Activated CD4-positive, alpha-beta T cell treated with anti-CD3 and anti-CD28 coated beads, Interleukin-2, amount 10 ng/mL, durations not matched to agents 24 days and 14 days (primary cell): Measurements from ENCODE around the gene LRRC19. TPM values are rescaled to one million over a fixed set of nuclear protein-coding genes. Genes with fewer than 3 reads are reported as not detected.

Experiments used
- DNase-seq: peaks from one replicate; pipeline ENCODE4 v3.0.0; 2022
- H3K27ac Mint-ChIP-seq: one replicate; pipeline ENCODE4 v1.8.0; 2022; ENCODE audit warnings: mild to moderate bottlenecking, mixed read lengths
- H3K27me3 Mint-ChIP-seq: one replicate; pipeline ENCODE4 v1.8.0; 2022; ENCODE audit warnings: mixed read lengths
- H3K36me3 Mint-ChIP-seq: one replicate; pipeline ENCODE4 v1.8.0; 2022; ENCODE audit warnings: low read depth, mild to moderate bottlenecking, mixed read lengths
- H3K4me1 Mint-ChIP-seq: one replicate; pipeline ENCODE4 v1.8.0; 2021; ENCODE audit warnings: mixed read lengths
- H3K4me3 Mint-ChIP-seq: one replicate; pipeline ENCODE4 v1.8.0; 2022; ENCODE audit warnings: mild to moderate bottlenecking, moderate library complexity, mixed read lengths
- H3K9me3 Mint-ChIP-seq: one replicate; pipeline ENCODE4 v1.8.0; 2021; ENCODE audit warnings: mixed read lengths
- intact Hi-C: fragments of 100-400 bp; cut with micrococcal nuclease; formaldehyde crosslinking; loops from one replicate; pipeline ENCODE4 v1.15.1; 2023
- total RNA-seq: library from RNA; stranded (reverse); gene quantifications from 2 replicates; pipeline ENCODE4 v1.2.3, GENCODE V29; 2022

The LRRC19 gene
- total RNA-seq, 1 donor from 2014 or later, result not detected

DNA sequence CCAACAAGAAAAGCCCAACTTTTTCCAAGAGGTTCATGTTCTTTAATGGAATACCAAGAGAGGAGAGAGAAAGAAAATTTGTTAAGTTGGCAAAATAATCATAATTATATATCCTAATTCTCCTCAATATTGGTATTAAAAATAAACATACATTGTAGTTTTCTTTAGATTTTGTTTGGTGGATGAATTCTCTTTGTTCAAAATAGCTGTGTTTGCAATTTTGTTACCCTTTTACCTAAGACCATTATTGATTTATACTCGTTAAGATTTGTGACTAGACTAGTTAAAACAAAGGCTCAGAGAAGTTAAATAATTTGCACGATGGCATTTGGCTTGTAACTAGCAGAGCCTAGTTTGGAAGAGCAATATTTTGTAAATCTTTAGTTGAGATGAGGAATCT, 9.7 kb downstream of the LRRC19 start:
- intact Hi-C loops, result no loop called here
- H3K36me3 Mint-ChIP-seq, result no peaks in the 10 kb centered on the region
- no peak for DNase-seq
- no peaks in the 10 kb centered on the region for H3K27me3 Mint-ChIP-seq
- no peak overlapping the region for H3K27ac Mint-ChIP-seq
- no peaks in the 10 kb centered on the region for H3K9me3 Mint-ChIP-seq
- no peaks in the 10 kb centered on the region for H3K4me1 Mint-ChIP-seq
- no peak overlapping the region for H3K4me3 Mint-ChIP-seq

DNA sequence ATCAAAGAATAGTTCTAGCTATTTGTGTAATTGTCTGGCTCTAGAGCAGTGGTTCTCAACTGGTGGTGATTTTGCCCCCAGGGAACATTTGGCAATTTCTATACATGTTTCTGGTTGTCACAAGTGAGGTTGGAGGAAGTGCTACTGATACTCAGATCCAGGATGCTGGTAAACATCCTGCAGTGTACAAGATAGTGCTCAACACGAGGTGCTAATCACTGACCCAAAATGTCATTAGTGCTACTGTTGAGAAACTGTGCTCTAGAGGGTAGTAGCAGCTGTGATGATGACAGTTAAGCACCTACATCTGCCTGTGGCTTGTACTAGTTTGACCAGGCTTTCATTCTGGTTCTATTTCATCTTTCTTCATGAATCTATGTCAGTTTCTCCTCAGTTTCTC, 22.1 kb downstream of the LRRC19 start:
- Mint-ChIP-seq H3K36me3 (peaks cover 7% of the 10 kb centered on the region), H3K4me1 (peaks cover 6% of the 10 kb centered on the region), H3K27ac (no peak overlapping the region), H3K4me3 (no peak overlapping the region), H3K9me3 (no peaks in the 10 kb centered on the region), H3K27me3 (no peaks in the 10 kb centered on the region)
- intact Hi-C loops, result no loop called here
- DNase-seq, result no peak

DNA sequence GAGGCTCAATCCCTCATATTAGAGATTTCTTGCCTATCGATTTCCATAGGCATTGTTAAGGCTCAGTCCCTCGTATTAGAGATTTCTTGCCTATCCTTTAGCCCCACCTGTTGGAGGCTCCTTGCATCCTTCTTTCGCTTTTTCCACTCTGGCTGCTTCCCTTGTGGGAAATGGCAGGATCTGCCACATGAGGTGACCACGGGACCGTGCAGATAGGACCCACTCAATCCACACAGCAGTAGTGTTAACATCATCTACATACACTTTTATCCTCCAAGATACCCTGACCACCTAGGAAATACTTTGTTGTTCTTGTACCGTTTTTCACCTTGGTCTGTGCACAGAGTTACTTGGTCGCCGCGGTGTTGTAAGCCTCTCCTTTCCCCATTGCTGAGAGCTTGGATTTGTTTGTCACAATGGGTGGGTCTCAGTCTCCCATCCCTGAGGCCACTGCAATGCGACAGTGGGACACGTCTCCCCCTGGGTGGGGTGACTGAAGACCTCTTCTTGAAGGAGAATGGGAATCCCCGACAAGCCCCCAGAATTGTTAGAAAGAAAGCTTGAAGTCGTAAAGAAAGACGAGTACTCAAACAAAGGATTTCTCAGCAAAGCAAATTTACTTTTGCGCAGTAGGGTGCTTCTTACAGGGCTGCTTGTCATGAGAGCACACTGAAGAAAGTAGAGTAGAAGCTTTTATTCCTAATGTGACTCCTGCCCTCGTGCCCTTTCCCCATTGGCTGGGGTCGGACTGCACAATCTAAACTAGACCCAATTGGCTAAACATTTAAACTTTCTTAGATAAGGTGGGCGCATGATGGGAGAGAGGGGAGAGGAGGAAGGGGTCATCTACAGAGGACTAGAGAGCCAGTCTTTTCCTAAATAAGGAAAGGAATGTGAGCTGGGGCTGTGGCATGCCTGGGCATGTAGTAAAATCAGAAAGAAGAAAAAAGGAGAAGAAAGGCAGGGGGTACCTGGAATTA, 29.5 kb downstream of the LRRC19 start:
- no peaks in the 10 kb centered on the region for H3K36me3 Mint-ChIP-seq
- no peaks in the 10 kb centered on the region for H3K4me1 Mint-ChIP-seq
- DNase-seq, result peak; percentile 68
- intact Hi-C loops, result loop anchor here (1.0 to 5.0 kb wide), 2 partner anchors 49 to 232 kb away; no protein-coding TSS in a partner anchor
- no peak overlapping the region for H3K4me3 Mint-ChIP-seq
- no peak overlapping the region for H3K27ac Mint-ChIP-seq
- no peaks in the 10 kb centered on the region for H3K9me3 Mint-ChIP-seq
- no peaks in the 10 kb centered on the region for H3K27me3 Mint-ChIP-seq

DNA sequence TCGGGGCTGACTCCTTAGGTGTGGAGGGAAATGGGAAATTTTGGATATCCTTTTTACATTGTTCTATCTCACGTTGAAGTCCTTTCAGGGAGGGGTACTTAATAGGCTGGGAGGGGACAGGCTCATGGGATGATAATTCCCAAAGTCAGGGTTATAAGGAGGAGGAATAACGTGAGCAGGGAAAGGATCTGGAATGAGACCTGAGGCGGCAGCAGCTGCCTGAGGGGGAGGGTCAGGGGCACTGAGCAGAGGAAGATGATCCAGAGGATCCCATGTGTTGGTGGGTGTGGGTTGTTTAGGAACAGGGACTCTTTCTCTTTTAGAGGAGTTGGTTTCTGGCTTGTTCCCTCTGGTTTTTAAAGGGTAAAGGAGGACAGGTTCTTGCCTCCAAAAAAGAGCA, 30.5 kb downstream of the LRRC19 start:
- intact Hi-C loops, result loop anchor here (1.0 to 5.0 kb wide), 2 partner anchors 48 to 231 kb away; no protein-coding TSS in a partner anchor
- Mint-ChIP-seq H3K4me1 (no peaks in the 10 kb centered on the region), H3K27ac (no peak overlapping the region), H3K36me3 (no peaks in the 10 kb centered on the region), H3K4me3 (no peak overlapping the region), H3K9me3 (no peaks in the 10 kb centered on the region), H3K27me3 (no peaks in the 10 kb centered on the region)
- no peak for DNase-seq

DNA sequence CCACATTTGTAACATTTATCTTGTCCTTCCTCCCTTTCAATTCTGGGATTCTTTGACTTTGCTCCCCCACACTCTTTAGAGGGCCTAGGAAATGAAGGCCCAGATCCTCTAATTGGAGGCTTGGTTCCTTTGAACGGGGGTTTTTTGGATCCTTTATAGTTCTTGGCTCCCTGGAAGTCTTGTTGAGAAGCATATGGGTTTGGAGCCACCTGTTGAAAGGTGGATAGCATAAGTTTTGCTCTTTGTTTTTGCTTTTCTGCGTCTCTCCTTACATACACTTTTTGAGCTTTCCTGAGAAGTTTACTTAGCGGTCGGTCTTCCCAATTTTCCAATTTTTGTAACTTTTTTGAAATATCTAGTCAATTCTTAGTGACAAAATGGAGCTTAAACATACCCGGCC, 31.5 kb downstream of the LRRC19 start:
- H3K27ac Mint-ChIP-seq, result no peak overlapping the region
- H3K9me3 Mint-ChIP-seq, result no peaks in the 10 kb centered on the region
- H3K4me3 Mint-ChIP-seq, result no peak overlapping the region
- no peaks in the 10 kb centered on the region for H3K27me3 Mint-ChIP-seq
- H3K4me1 Mint-ChIP-seq, result no peaks in the 10 kb centered on the region
- intact Hi-C loops, result no loop called here
- no peak for DNase-seq
- no peaks in the 10 kb centered on the region for H3K36me3 Mint-ChIP-seq

DNA sequence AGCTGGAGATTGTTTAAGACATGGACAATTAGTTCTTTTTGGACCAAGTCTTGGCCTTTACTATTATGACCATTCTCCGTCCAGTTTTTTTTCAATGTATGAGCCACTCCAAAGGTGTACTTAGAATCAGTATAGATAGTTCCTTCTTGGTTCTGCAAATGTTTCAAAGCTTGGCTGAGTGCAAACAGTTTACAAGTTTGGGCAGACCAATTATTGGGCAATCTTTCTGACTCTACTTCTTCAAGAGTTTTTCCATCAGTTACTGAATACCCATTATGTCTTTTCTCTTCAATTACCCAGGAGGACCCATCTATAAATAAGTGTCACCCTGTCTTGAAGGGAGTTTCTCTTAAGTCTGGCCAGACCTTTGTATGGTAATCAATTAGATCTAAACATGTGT, 33.8 kb downstream of the LRRC19 start:
- no peaks in the 10 kb centered on the region for H3K4me1 Mint-ChIP-seq
- no peaks in the 10 kb centered on the region for H3K36me3 Mint-ChIP-seq
- intact Hi-C loops, result no loop called here
- no peak overlapping the region for H3K27ac Mint-ChIP-seq
- H3K27me3 Mint-ChIP-seq, result no peaks in the 10 kb centered on the region
- H3K4me3 Mint-ChIP-seq, result no peak overlapping the region
- DNase-seq, result no peak
- H3K9me3 Mint-ChIP-seq, result peaks cover 4% of the 10 kb centered on the region

DNA sequence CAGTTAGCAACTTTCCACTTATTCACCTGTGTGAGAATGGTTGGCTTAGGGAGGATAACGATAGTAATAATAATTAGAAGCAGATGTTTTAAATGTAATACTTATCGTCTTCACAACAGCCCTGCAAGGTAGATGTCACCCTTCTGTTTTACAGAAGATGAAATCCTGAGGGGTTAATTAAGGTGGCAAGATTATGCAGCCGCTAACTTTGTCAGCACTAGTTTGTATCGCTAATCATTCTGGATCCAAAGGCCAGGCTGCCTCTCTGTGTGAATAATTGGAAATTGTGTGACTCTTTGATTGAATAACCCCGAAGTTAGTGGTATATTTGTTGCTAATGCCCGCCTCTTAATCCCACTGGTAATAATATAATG, 48.6 kb downstream of the LRRC19 start:
- Mint-ChIP-seq H3K27me3 (no peaks in the 10 kb centered on the region), H3K4me1 (peaks cover 20% of the 10 kb centered on the region), H3K9me3 (no peaks in the 10 kb centered on the region), H3K4me3 (peak overlapping the region; percentile 95), H3K36me3 (peaks cover 4% of the 10 kb centered on the region), H3K27ac (peak overlapping the region; percentile 94)
- DNase-seq, result no peak
- intact Hi-C loops, result loop anchor here (1.0 to 2.0 kb wide), 3 partner anchors 10 to 616 kb away; partner anchors contain the start of genes C9orf72, CAAP1 and PLAA

DNA sequence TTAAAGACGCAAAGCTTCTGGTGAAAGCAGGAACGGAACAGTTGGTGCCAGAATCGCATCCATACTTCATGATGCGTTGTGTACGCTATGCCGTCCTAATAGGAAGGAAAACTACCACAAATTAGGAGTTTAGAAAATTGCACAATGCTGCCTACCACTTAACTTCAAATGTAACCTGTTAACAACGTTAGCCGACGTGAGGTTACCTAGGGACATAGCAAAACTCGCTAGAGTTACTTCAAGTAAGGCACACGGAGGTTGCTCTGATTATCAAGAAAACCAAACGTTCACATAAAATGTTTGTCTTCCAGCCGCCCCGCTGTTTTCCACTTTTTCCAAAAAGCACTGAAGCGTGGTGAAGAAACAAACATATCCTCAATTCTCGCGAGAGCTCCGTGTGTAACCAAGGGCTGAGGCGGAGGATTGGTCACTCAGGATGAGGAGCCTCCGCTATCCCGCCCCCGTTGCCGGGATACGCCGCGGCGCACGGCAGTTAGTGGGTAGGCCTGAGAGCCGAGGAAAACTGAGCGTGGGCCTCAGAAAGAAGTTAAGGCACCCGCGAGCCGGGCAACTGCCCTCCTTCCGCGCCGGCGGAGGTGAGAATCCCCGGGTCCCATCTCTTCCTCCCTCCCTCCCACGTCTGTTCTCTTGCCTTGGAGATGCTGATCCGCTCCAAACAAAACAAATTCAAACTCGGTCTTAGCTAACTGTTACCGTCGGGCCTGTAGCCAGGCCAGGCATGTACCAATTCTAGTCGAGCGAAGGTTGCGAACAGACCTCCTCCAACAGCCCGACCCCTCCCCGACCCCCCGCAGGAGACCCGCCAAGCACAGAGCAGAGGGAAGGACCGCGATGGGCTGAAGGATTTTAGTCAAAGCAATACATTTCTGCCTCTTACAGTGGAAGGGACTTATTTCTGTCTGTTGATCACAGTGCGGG, 49.3 kb downstream of the LRRC19 start, which contains the start of gene IFT74:
TSS of gene IFT74 (plus strand) at position 492 of the 939 bp plus-strand sequence. CDS start 5,556 bp downstream, outside the sequence.
- Mint-ChIP-seq H3K4me3 (peak within 1 kb of the TSS; percentile 95), H3K27me3 (no peaks in the 10 kb centered on the region), H3K4me1 (peaks cover 20% of the 10 kb centered on the region), H3K9me3 (no peaks in the 10 kb centered on the region), H3K27ac (peak within 1 kb of the TSS; percentile 94), H3K36me3 (no peaks in the 10 kb centered on the region)
- DNase-seq, result peak; percentile 99
- intact Hi-C loops, result loop anchor here (1.0 to 2.0 kb wide), 3 partner anchors 9 to 617 kb away; partner anchors contain the start of genes C9orf72, CAAP1 and PLAA

DNA sequence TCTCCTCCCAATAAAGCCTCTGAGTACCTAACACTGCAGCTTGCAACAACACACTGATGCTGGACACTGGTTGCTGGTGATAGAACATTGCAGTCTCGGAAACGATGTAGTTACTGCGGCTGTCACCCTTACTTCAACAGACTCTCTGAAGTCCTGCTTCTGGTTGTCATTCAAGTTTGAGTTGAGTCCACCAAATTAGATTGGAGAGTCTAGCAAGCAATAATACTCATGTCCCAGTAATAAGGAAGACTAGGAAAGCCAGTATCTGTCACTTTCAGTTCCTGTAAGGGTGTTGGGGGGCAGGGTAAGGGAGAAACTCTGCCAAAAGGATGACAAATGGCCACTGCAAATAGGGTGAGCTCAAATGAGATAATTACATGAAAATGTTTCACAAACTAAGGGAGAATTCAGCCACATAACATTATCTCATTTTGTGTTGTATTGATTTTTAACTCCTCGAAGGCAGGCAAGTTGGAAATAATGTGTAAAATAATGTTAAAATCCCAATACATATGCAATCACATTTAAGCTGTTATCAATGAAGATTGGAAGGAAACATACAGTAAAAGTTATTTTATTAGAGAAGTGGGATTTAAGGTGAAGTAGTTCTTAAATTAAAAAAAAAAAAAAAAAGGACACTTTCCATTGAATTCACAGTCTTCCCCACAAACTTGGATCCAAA, 50.1 kb downstream of the LRRC19 start:
- DNase-seq, result peak; percentile 64
- Mint-ChIP-seq H3K36me3 (no peaks in the 10 kb centered on the region), H3K4me3 (peak overlapping the region; percentile 95), H3K27ac (peak overlapping the region; percentile 94), H3K27me3 (no peaks in the 10 kb centered on the region), H3K9me3 (no peaks in the 10 kb centered on the region), H3K4me1 (peaks cover 20% of the 10 kb centered on the region)
- intact Hi-C loops, result no loop called here

DNA sequence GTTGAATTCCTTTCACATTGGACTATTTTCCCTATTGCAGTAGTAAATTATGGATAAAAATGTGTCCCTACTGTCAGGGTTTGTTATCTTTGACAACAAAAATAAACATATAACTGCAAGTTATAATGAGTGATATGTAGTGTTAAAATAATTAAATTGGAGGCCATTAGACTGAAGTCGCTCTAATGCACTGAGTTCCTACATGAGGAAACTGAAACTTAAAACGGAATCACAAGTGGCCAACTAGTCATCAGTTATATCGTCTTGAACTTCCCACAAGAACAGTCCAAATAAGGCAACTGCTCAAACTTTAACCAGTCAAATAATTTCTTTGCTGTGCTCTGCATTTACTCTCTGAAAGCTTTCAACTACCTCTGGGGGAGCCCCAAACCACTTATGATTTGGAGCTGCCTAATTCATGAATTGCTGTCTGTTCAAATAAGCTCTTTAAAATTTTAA, 51.4 kb downstream of the LRRC19 start:
- peak overlapping the region; percentile 35 for H3K4me3 Mint-ChIP-seq
- intact Hi-C loops, result no loop called here
- no peak for DNase-seq

DNA sequence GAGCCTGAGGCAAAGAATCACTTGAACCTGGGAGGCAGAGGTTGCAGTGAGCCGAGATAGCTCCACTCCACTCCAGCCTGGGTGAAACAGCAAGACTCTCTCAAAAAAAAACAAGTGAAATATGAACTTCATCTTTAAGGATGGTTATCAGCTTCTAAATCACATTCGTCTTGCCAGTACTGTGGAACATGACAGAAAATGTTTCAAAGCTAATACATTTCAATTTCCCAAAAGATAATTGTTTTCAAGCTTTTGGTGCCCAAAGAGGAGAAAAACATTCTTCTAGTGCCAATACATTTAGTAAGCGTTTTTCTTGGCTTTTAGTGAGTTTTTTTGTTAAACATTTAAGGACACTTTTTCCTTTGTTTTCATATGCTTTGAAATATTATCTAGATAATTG, 53.7 kb downstream of the LRRC19 start:
- H3K27ac Mint-ChIP-seq, result no peak overlapping the region
- intact Hi-C loops, result no loop called here
- H3K36me3 Mint-ChIP-seq, result no peaks in the 10 kb centered on the region

More for the DNA sequence above, 51.4 kb downstream of the LRRC19 start:
- Mint-ChIP-seq H3K27ac (peak overlapping the region; percentile 16), H3K36me3 (no peaks in the 10 kb centered on the region), H3K27me3 (no peaks in the 10 kb centered on the region), H3K4me1 (peaks cover 24% of the 10 kb centered on the region), H3K9me3 (no peaks in the 10 kb centered on the region)

DNA sequence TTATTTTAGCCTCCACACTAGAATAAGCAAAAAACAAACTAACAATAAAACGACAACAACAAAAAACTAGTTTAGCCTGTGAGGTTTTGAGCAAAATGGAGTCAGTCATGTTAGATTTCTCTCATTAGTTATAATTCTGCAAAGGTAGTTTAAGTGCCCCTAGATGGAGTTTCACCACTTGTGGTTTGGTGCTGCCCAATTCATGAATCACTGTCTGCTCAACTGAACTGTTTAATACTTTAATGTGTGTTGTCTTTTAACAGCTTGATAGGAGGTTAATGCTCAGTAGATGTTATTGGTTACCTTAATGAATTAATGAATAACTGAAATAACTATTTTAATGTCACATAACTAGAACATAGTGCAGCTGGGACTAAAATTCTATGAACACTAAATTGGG, 55.0 kb downstream of the LRRC19 start:
- intact Hi-C loops, result no loop called here
- H3K27ac Mint-ChIP-seq, result no peak overlapping the region
- no peak for DNase-seq
- no peaks in the 10 kb centered on the region for H3K27me3 Mint-ChIP-seq
- no peaks in the 10 kb centered on the region for H3K9me3 Mint-ChIP-seq
- H3K4me3 Mint-ChIP-seq, result no peak overlapping the region
- H3K4me1 Mint-ChIP-seq, result peaks cover 30% of the 10 kb centered on the region
- peaks cover 8% of the 10 kb centered on the region for H3K36me3 Mint-ChIP-seq

More for the DNA sequence above, 53.7 kb downstream of the LRRC19 start:
- Mint-ChIP-seq H3K4me1 (peaks cover 29% of the 10 kb centered on the region), H3K9me3 (no peaks in the 10 kb centered on the region), H3K27me3 (no peaks in the 10 kb centered on the region), H3K4me3 (no peak overlapping the region)
- no peak for DNase-seq

DNA sequence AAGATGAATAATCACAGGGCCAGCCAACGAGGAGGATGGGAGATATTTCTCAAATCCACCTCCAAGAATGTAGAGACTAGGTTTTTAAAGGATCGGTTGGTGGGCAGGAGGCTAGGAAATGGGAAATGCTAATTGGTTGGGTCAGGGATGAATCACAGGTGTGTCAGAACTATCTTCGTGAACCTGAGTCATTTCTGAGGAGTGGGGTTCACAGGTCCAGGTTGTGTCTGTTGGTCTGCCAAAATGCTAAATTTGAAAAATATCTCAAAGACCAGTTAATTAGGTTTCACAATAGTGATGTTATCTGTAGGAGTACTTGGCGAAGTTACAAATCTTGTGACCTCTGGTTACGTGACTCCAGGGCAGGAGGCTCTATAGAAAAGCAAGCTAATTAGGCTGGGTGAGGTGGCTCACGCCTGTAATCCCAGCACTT, 55.8 kb downstream of the LRRC19 start:
- Mint-ChIP-seq H3K27ac (no peak overlapping the region), H3K27me3 (no peaks in the 10 kb centered on the region), H3K36me3 (peaks cover 10% of the 10 kb centered on the region), H3K4me3 (peak overlapping the region; percentile 8), H3K9me3 (no peaks in the 10 kb centered on the region), H3K4me1 (peaks cover 27% of the 10 kb centered on the region)
- intact Hi-C loops, result no loop called here
- no peak for DNase-seq
